HG03097 (cell line): ENCODE results near the gene ITGB3BP.
"Not testable (repeated sequence)": the region's sequence is repeated elsewhere in the genome, so short reads cannot be mapped to it uniquely, and the experiment has no call there.

Experiments
- ATAC-seq: cut with Tn5 transposase; IDR thresholded peaks from one replicate; pipeline ENCODE4 v1.9.1; 2021; ENCODE audit not compliant: unreplicated experiment, low FRiP score

The ITGB3BP gene

GRCh38 chr1:63522891-63523728 lies at the start of gene ITGB3BP, which contains the start of gene EFCAB7:
ITGB3BP (minus strand) TSS chr1:63523225; CDS start chr1:63523133, 92 bp downstream.
EFCAB7 (plus strand) TSS chr1:63523525; CDS start chr1:63525573, 2,048 bp downstream.
- peak; percentile 91 for ATAC-seq

DNA sequence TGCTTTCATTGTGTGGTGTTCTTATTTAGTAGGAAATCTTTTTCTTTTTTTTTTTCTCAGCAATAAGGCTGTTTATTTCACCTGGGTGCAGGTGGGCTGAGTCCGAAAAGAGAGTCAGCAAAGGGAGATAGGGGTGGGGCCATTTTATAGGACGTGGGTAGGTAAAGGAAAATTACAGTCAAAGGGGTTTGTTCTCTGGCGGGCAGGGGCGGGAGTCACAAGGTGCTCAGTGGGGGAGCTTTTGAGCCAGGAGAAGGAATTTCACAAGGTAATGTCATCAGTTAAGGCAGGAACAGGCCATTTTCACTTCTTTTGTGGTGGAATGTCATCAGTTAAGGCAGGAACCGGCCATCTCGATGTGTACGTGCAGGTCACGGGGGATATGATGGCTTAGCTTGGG lies 49.7 kb upstream of the ITGB3BP start:
- not testable (repeated sequence) for ATAC-seq

DNA sequence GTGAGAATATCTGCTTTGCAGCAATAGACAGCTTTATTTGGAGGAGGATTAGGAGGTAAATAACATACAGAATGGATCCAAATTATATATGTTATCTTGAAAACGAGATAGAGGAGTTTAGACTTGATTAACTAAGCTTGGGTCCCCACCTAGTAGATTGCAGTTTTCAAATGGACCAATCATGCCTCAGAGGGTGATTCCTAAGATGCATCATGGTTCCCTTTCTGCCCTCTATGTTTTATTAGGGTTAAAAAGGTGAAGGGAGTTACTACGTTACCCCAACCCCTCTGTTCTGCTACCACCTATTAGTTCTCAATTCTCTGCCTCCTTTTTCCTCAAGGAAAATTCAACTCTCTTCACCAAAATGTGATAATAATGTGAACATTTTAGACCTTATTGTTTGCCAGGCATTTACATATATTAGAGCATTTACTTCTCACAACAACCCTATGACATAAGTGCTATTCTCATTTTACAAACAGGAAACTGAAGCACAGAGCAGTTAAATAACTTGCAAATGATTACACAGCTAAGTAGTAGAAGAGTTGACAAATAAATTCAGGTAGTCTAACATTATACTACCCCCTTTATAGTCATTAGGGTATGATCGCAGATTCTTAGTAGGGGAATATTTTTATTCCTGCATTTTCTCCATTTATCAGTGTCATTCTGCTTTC lies 46.8 kb upstream of the ITGB3BP start:
- ATAC-seq, result no peak

DNA sequence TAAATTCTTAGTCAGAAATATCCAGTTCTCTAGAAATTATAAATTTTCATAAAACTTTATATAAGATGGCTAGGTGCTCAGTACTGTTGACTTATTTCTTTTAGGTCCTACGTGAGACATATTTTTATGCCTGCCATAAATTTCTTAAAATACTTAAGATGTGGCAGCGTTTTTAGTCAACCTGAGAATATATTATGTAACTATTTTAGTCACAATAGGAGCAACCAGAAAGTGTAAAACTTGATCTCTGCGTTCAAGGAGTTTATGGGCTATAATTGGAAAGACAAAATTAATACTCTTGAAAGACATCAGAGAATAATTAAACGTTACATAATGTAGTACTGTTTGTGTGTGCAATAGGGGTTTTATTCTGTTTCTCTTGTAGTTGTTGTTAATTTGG lies 46.0 kb upstream of the ITGB3BP start:
- no peak for ATAC-seq

DNA sequence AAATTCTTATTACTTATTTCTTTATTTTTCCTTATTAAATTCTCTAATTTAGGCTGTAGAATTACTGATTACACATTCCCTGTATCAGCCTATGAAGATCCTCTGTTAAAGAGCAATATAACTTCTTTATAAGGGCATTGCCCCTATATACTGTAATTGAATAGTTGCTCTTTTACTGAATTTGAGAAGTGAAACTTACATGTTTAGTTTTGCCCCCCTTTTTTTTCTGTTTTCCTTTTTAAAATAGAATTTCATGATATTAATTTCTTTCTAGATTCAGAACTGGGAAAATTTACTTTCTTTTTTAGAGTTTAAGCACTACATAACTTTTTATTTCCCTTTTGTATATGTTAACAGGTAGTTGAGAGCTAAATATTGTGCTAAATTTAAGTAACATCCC lies 40.7 kb upstream of the ITGB3BP start:
- no peak for ATAC-seq

DNA sequence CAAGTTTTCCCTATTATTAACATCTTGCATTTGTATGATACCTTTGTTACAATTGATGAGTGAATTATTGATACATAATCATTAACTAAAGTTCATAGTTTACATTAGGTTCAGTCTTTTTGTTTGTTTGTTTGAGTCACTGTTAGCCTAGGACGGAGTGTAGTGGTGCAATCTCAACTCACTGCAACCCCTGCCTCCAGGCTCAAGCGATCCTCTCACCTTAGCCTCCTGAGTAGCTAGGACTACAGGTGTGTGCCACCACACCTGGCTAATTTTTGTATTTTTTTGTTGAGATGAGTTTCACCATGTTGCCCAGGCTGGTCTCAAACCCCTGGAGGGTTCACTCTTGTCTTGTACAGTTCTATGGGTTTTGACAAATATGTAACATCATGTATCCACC lies 36.3 kb upstream of the ITGB3BP start:
- ATAC-seq, result no peak

- no peak for ATAC-seq
Measured at GRCh38 chr1:63557365-63557987, 34.5 kb upstream of the ITGB3BP start.

DNA sequence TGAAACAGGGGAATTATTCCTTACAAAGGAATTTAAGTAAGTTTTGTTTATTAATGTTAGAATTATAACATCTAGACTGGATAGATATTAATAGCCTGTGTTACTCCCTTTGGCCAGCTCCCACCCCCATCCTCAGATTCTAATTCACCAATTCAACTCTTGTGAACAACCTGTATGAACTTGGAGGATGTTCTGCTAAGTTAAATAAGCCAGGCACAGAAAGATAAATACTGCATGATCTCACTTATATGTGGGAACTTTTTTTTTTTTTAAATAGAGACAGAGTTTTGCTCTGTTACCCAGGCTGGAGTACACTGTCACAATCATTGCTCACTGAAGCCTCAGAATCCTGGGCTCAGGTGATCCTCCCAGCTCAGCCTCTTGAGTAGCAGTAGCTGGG lies 32.5 kb upstream of the ITGB3BP start:
- no peak for ATAC-seq

- no peak for ATAC-seq
Measured at GRCh38 chr1:63548877-63549276, 25.9 kb upstream of the ITGB3BP start.

GRCh38 chr1:63548303-63548702 lies 25.3 kb upstream of the ITGB3BP start:
- ATAC-seq, result no peak

GRCh38 chr1:63547621-63548294 lies 24.7 kb upstream of the ITGB3BP start:
- no peak for ATAC-seq

DNA sequence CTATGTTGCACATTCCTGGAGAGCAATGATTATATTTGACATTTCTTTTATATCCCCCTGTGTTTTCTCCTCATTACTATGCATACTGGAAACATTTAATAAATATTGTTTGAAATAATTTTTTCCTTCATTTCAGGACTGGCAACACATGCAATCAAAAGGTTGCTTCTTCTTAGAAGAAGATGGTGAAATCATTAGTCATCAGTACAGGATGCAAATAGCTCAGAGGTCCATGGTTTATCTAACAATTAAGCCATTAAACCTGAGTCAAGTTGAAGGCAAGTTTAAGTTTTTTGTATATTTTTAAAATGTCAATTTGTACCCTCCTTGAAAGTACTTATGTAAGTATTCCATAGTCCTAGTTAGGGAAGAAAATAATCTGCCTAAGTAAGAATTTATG lies 22.8 kb upstream of the ITGB3BP start:
- no peak for ATAC-seq

DNA sequence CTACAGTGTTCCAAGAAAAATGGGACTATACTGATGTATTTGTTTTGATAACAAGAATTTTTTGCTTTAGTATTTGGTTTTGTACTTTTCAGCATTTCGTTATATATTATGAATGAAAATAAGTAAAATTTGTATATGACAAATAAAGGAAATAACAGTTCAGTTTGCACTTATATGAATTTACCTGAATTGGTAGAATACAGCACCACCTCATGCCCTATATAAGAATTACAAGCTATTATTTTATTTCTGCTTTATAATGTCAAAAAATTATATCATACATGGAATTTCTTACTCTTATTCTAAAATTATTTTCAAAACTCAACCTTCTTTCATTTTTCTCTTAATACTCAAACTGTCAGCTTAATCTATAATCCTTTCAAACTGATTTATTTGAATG lies 14.9 kb upstream of the ITGB3BP start:
- ATAC-seq, result no peak

GRCh38 chr1:63537006-63537405 lies 14.0 kb upstream of the ITGB3BP start:
- ATAC-seq, result no peak

- ATAC-seq, result no peak
Measured at GRCh38 chr1:63534406-63534805, 11.4 kb upstream of the ITGB3BP start.

DNA sequence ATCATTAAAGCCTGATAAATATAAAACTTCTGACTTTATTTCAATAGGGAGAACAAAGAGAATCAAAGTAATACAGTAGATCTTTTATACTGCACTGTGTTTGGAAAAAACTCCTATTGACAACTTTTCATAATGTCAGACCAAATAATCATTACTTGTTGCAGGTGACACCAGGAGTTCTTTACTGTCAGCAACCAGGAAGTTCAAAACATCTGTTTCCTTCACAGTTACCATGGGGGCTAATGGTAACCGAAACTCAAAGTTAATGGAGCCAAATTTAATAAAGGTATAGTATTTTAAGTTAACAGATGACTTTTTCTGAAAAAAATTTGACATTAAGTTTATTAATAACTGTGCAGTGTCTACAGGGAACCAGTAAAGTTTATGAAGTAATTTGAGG lies 10.9 kb upstream of the ITGB3BP start:
- ATAC-seq, result no peak

- no peak for ATAC-seq
Measured at GRCh38 chr1:63532727-63533126, 9.7 kb upstream of the ITGB3BP start.

GRCh38 chr1:63524201-63524600 lies 1.2 kb upstream of the ITGB3BP start:
- ATAC-seq, result no peak

DNA sequence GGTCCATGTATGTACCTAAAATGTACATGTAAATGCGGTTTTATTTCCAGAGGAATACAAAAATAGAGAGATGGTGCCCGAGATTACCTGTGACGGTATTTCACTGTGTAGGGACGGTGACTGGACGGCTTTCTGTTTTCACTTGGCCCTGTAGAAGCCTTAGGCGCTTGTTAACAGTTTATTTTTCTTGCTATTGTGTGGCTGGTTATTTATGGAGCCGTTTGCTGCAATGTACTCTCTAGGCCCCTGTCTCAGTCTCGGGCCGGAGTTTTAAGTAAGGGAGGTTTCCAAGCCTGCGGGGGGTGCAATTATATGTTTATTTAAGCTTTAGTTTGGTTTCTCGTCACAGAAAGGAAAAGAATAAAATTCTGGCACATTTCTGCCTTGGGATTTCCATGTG lies 713 bp upstream of the ITGB3BP start:
- ATAC-seq, result peak; percentile 13

GRCh38 chr1:63516629-63517028 lies 6.4 kb downstream of the ITGB3BP start:
- no peak for ATAC-seq

DNA sequence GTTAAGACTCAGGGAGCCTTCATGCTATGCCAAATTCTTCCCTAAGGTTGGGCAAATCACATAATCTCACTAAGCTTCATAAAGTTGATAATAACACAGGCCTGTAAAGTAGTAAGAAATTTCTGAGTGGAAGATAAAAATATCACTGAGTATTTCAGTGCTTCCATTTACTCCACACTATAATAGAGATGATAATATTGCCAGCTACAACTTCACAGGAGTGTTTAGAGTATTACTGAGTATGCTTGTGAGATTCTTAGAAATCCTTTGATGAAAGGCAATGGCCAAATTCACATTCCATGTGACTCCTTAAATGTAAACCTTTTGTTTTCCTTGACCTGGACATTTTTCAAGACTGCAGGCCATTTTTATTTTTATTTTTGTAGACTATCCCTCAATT lies 10.4 kb downstream of the ITGB3BP start:
- ATAC-seq, result no peak
